ENCODE data around the gene CFAP52. TPM values are rescaled to one million over a fixed set of nuclear protein-coding genes. Genes with fewer than 3 reads are reported as not detected.

CFAP52 gene
- total RNA-seq (not detected), polyA plus RNA-seq (not detected)

GRCh38 chr17:9576521-9577372, at the start of gene CFAP52:
TSS of gene CFAP52 (plus strand) at chr17:9576642. CDS start at chr17:9576696, 54 bp downstream.
- H3K27ac Mint-ChIP-seq: peak within 1 kb of the TSS; percentile 87 to 97 (median 93)
- H3K36me3 Mint-ChIP-seq: peaks cover 0 to 5% of the 10 kb centered on the region in 2 donors
- H3K9me3 Mint-ChIP-seq: peaks cover 0 to 1% (median 0%) of the 10 kb centered on the region in 8 donors
- no peaks in the 10 kb centered on the region for H3K27me3 ChIP-seq (ENCODE audit: insufficient read depth, low read length)
- peak within 1 kb of the TSS; percentile 71 to 94 for H3K4me3 ChIP-seq (ENCODE audit: low read length in 2 of 2)
- no peaks in the 10 kb centered on the region for H3K36me3 ChIP-seq (ENCODE audit: insufficient read depth, low read length)
- DNase-seq: peak; percentile 75 to 77 (median 77)
- ChIA-PET CTCF (ENCODE audit: partially characterized antibody) (interaction anchor here (0.7 to 3.5 kb wide), 12 partner anchors 8 to 221 kb away, joined by 3 to 34 read pairs (median 4); no protein-coding TSS in a partner anchor), POLR2A (ENCODE audit: partially characterized antibody) (interaction anchor here (3.2 kb wide), 1 partner anchor 11 kb away, joined by 37 read pairs; no protein-coding TSS in a partner anchor)
- peaks cover 19% of the 10 kb centered on the region for H3K4me1 ChIP-seq (ENCODE audit: insufficient read depth, low read length)
- H3K4me1 Mint-ChIP-seq: peaks cover 18 to 34% (median 26%) of the 10 kb centered on the region in 4 donors
- H3K9me3 ChIP-seq (ENCODE audit: control insufficient read depth in 1 of 2, low read length in 2 of 2): no peaks in the 10 kb centered on the region
- H3K27me3 Mint-ChIP-seq: no peaks in the 10 kb centered on the region
- H3K4me3 Mint-ChIP-seq: peak within 1 kb of the TSS; percentile 94 to 99 (median 98)
- peak within 1 kb of the TSS; percentile 52 for H3K27ac ChIP-seq (ENCODE audit: low read depth, low read length)
- intact Hi-C loops (cut with micrococcal nuclease): loop anchor here (10.0 kb wide), 1 partner anchor 188 kb away; no protein-coding TSS in a partner anchor

DNA sequence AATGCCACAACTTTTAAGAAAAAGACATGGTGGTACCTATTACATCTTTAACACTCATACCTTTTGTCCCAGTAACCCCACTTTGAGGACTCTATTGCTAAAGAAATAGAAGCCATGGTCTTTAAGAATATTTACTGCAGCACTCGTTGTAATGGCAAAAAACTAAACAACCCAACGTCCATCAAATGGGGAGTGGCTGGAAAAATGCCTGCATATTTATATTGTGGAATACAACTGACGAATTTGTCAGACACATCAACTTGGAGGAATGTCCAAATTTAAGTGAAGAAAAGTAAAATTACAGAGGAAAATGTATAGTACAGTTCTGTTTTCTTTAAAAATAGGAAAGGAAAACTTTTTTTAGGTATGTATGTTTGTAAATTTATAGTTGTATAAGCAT, 48.7 kb upstream of the CFAP52 start:
- Histone ChIP-seq H3K4me3 (ENCODE audit: low read length in 2 of 2) (no peak overlapping the region), H3K27me3 (ENCODE audit: insufficient read depth, low read length) (no peaks in the 10 kb centered on the region), H3K9me3 (ENCODE audit: control insufficient read depth in 1 of 2, low read length in 2 of 2) (no peaks in the 10 kb centered on the region), H3K36me3 (ENCODE audit: insufficient read depth, low read length) (no peaks in the 10 kb centered on the region), H3K27ac (ENCODE audit: low read depth, low read length) (no peak overlapping the region), H3K4me1 (ENCODE audit: insufficient read depth, low read length) (no peaks in the 10 kb centered on the region)
- POLR2A ChIA-PET (ENCODE audit: partially characterized antibody): no interaction called here
- peaks cover 0 to 6% (median 0%) of the 10 kb centered on the region in 4 donors for H3K4me1 Mint-ChIP-seq
- H3K27me3 Mint-ChIP-seq: no peaks in the 10 kb centered on the region
- CTCF ChIA-PET (ENCODE audit: partially characterized antibody): no interaction called here
- H3K9me3 Mint-ChIP-seq: no peaks in the 10 kb centered on the region
- no peak overlapping the region for H3K27ac Mint-ChIP-seq
- no peak overlapping the region for H3K4me3 Mint-ChIP-seq
- DNase-seq: no peak
- peaks cover 3 to 9% of the 10 kb centered on the region in 2 donors for H3K36me3 Mint-ChIP-seq
- intact Hi-C loops (cut with micrococcal nuclease): no loop called here

DNA sequence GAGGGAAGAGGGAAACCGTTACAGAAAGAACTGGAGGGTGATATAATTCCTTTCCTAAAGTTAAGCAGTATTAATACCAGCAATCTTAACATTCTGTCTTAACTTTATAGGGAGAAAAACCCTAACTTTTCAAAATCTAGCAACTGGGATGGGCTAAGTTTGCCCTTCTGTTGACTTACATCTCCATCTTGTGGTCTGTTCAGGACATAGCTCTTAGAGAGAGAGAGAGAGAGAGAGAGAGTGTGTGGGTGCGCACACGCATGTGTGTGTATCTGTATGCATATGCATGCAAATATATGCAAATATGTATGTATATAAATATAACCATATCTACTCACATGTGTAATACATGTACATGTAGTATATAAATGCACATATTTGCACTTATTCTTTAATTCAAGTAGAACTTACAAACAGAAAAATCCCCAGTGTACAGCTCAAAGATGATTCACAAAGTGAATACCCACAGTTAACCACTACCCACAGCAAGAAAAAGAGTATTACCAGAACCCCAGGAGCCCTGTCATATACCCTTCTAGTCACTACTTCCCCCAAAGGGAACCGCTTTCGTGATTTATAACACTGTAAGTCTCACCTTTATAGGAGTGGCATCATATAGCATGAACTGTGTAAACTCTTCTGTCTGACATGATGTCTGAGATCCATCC, 47.3 kb upstream of the CFAP52 start:
- no peaks in the 10 kb centered on the region for H3K27me3 ChIP-seq (ENCODE audit: insufficient read depth, low read length)
- H3K36me3 Mint-ChIP-seq: peaks cover 1 to 9% of the 10 kb centered on the region in 2 donors
- H3K27ac Mint-ChIP-seq: peak overlapping the region in 1 of 7 donors; percentile 16
- no peaks in the 10 kb centered on the region for H3K4me1 ChIP-seq (ENCODE audit: insufficient read depth, low read length)
- intact Hi-C loops (cut with micrococcal nuclease): no loop called here
- H3K4me3 ChIP-seq (ENCODE audit: low read length in 2 of 2): no peak overlapping the region
- H3K4me3 Mint-ChIP-seq: peak overlapping the region in 1 of 8 donors; percentile 66
- CTCF ChIA-PET (ENCODE audit: partially characterized antibody): no interaction called here
- H3K36me3 ChIP-seq (ENCODE audit: insufficient read depth, low read length): no peaks in the 10 kb centered on the region
- POLR2A ChIA-PET (ENCODE audit: partially characterized antibody): no interaction called here
- no peak for DNase-seq
- no peaks in the 10 kb centered on the region for H3K9me3 Mint-ChIP-seq
- H3K9me3 ChIP-seq (ENCODE audit: control insufficient read depth in 1 of 2, low read length in 2 of 2): no peaks in the 10 kb centered on the region
- H3K27ac ChIP-seq (ENCODE audit: low read depth, low read length): no peak overlapping the region
- peaks cover 0 to 6% (median 0%) of the 10 kb centered on the region in 4 donors for H3K4me1 Mint-ChIP-seq
- no peaks in the 10 kb centered on the region for H3K27me3 Mint-ChIP-seq

- no peak for DNase-seq
- no peak overlapping the region for H3K4me3 ChIP-seq (ENCODE audit: low read length in 2 of 2)
- Mint-ChIP-seq H3K27ac (peak overlapping the region in 1 of 7 donors; percentile 59), H3K27me3 (no peaks in the 10 kb centered on the region), H3K36me3 (peaks cover 4 to 9% of the 10 kb centered on the region in 2 donors), H3K9me3 (no peaks in the 10 kb centered on the region), H3K4me3 (no peak overlapping the region), H3K4me1 (peaks cover 0 to 2% (median 0%) of the 10 kb centered on the region in 4 donors)
- ChIA-PET CTCF (ENCODE audit: partially characterized antibody) (interaction anchor here (1.3 kb wide), 1 partner anchor 11 kb away, joined by 3 read pairs; no protein-coding TSS in a partner anchor), POLR2A (ENCODE audit: partially characterized antibody) (no interaction called here)
- H3K9me3 ChIP-seq (ENCODE audit: control insufficient read depth in 1 of 2, low read length in 2 of 2): no peaks in the 10 kb centered on the region
- intact Hi-C loops (cut with micrococcal nuclease): no loop called here
- H3K36me3 ChIP-seq (ENCODE audit: insufficient read depth, low read length): no peaks in the 10 kb centered on the region
- no peaks in the 10 kb centered on the region for H3K4me1 ChIP-seq (ENCODE audit: insufficient read depth, low read length)
- H3K27ac ChIP-seq (ENCODE audit: low read depth, low read length): no peak overlapping the region
- H3K27me3 ChIP-seq (ENCODE audit: insufficient read depth, low read length): no peaks in the 10 kb centered on the region
Observed at GRCh38 chr17:9531034-9531433, 45.4 kb upstream of the CFAP52 start.

GRCh38 chr17:9532715-9533114, 43.7 kb upstream of the CFAP52 start:
- CTCF ChIA-PET (ENCODE audit: partially characterized antibody): no interaction called here
- no peaks in the 10 kb centered on the region for H3K4me1 ChIP-seq (ENCODE audit: insufficient read depth, low read length)
- no peak overlapping the region for H3K27ac Mint-ChIP-seq
- H3K36me3 Mint-ChIP-seq: peaks cover 7 to 13% of the 10 kb centered on the region in 2 donors
- no peaks in the 10 kb centered on the region for H3K36me3 ChIP-seq (ENCODE audit: insufficient read depth, low read length)
- DNase-seq: no peak
- POLR2A ChIA-PET (ENCODE audit: partially characterized antibody): no interaction called here
- H3K27me3 ChIP-seq (ENCODE audit: insufficient read depth, low read length): no peaks in the 10 kb centered on the region
- H3K27ac ChIP-seq (ENCODE audit: low read depth, low read length): no peak overlapping the region
- peaks cover 0 to 2% (median 0%) of the 10 kb centered on the region in 4 donors for H3K4me1 Mint-ChIP-seq
- intact Hi-C loops (cut with micrococcal nuclease): no loop called here
- H3K9me3 Mint-ChIP-seq: no peaks in the 10 kb centered on the region
- H3K4me3 ChIP-seq (ENCODE audit: low read length in 2 of 2): no peak overlapping the region
- no peaks in the 10 kb centered on the region for H3K27me3 Mint-ChIP-seq
- H3K9me3 ChIP-seq (ENCODE audit: control insufficient read depth in 1 of 2, low read length in 2 of 2): no peaks in the 10 kb centered on the region
- H3K4me3 Mint-ChIP-seq: no peak overlapping the region

DNA sequence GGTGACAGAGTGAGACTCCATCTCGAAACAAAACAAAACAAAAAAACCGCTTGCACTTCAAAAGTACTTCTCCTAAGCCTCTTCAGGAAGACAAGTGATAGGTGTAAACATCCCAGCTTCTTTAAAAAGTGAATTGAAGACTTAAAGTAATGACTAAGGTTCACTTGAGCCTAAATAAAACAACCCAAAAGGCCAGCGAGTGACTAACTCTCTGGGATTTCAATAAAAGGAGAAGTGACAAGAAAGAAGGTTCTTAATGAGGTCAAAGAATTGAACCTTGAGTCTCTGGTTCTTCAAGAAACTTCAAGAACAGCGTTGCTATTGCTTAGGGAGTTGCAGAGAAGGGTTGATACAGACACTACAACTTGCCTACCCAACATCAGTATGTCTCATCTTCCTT, 43.0 kb upstream of the CFAP52 start:
- CTCF ChIA-PET (ENCODE audit: partially characterized antibody): no interaction called here

DNA sequence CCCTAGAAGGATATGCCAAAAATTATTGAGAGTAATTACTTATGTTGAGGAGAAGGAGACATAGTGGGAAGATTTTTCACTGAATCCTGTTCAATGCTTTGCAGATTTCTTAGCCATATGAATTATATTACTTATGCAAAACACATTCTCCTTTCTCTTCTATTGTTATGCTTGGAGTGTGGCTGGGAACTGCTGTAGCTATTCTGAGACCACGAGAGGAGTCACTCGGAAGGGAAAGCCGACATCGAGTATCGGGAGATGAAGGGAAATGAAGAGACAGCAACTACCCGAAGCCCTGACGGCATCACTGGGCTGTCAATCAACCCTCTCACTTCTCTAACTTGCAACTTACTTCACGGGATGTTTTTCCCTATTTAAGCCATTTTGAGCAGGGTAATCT, 40.4 kb upstream of the CFAP52 start:
- no peak for DNase-seq
- no peaks in the 10 kb centered on the region for H3K4me1 ChIP-seq (ENCODE audit: insufficient read depth, low read length)
- no peaks in the 10 kb centered on the region for H3K27me3 ChIP-seq (ENCODE audit: insufficient read depth, low read length)
- Mint-ChIP-seq H3K27ac (no peak overlapping the region), H3K27me3 (no peaks in the 10 kb centered on the region), H3K36me3 (peaks cover 28 to 32% of the 10 kb centered on the region in 2 donors), H3K9me3 (no peaks in the 10 kb centered on the region), H3K4me1 (peaks cover 0 to 2% (median 0%) of the 10 kb centered on the region in 4 donors), H3K4me3 (no peak overlapping the region)
- H3K27ac ChIP-seq (ENCODE audit: low read depth, low read length): no peak overlapping the region
- no peaks in the 10 kb centered on the region for H3K9me3 ChIP-seq (ENCODE audit: control insufficient read depth in 1 of 2, low read length in 2 of 2)
- ChIA-PET POLR2A (ENCODE audit: partially characterized antibody) (no interaction called here), CTCF (ENCODE audit: partially characterized antibody) (no interaction called here)
- H3K4me3 ChIP-seq (ENCODE audit: low read length in 2 of 2): no peak overlapping the region
- H3K36me3 ChIP-seq (ENCODE audit: insufficient read depth, low read length): no peaks in the 10 kb centered on the region
- intact Hi-C loops (cut with micrococcal nuclease): no loop called here

More for the DNA sequence above, 43.0 kb upstream of the CFAP52 start:
- Mint-ChIP-seq H3K27me3 (no peaks in the 10 kb centered on the region), H3K9me3 (no peaks in the 10 kb centered on the region), H3K27ac (peak overlapping the region in 1 of 7 donors; percentile 63), H3K4me1 (peaks cover 0 to 2% (median 0%) of the 10 kb centered on the region in 4 donors), H3K4me3 (no peak overlapping the region), H3K36me3 (peaks cover 8 to 17% of the 10 kb centered on the region in 2 donors)
- no peaks in the 10 kb centered on the region for H3K36me3 ChIP-seq (ENCODE audit: insufficient read depth, low read length)
- H3K4me3 ChIP-seq (ENCODE audit: low read length in 2 of 2): no peak overlapping the region
- intact Hi-C loops (cut with micrococcal nuclease): no loop called here
- DNase-seq: no peak
- POLR2A ChIA-PET (ENCODE audit: partially characterized antibody): no interaction called here
- no peaks in the 10 kb centered on the region for H3K9me3 ChIP-seq (ENCODE audit: control insufficient read depth in 1 of 2, low read length in 2 of 2)
- H3K4me1 ChIP-seq (ENCODE audit: insufficient read depth, low read length): no peaks in the 10 kb centered on the region
- no peaks in the 10 kb centered on the region for H3K27me3 ChIP-seq (ENCODE audit: insufficient read depth, low read length)
- H3K27ac ChIP-seq (ENCODE audit: low read depth, low read length): no peak overlapping the region
